ENCODE data around the gene DPYSL3. TPM values are rescaled to one million over a fixed set of nuclear protein-coding genes. Genes with fewer than 3 reads are reported as not detected.

Gene DPYSL3
- total and polyA plus RNA-seq, 2 donors (not counting 3 experiments of a cell fraction or from before 2014, with no cell fraction given) = 80.3 to 146 TPM

- intact Hi-C loops (cut with micrococcal nuclease) (no loop called here), dilution Hi-C loops (cut with MboI; ENCODE audit: extremely low pct_ligation_motif_present, low sequenced_read_pairs) (no loop called here)
- DNase-seq (ENCODE audit: low read depth, low spot score) (no peak), FAIRE-seq (no peak)
- CTCF ChIA-PET = interaction anchor here (1.1 to 1.6 kb wide), 3 partner anchors 8 to 63 kb away, joined by 3 to 4 read pairs (median 4); no protein-coding TSS in a partner anchor
- no peak overlapping the region for H3K4me3 ChIP-seq (replicated peaks in 1 of 3; ENCODE audit: insufficient read depth in 1 of 3, low read depth in 1 of 3, low read length in 3 of 3)
- H3K27ac ChIP-seq (ENCODE audit: insufficient read depth, low read depth, low read length) = no peak overlapping the region
- H3K9me1 ChIP-seq (replicated peaks; ENCODE audit: control insufficient read depth, extremely low read depth, insufficient read depth, low read length) = no peaks in the 10 kb centered on the region
- no peak overlapping the region for H3K9ac ChIP-seq (replicated peaks; ENCODE audit: extremely low read depth, insufficient read depth, low read length)
- H4K20me1 ChIP-seq (replicated peaks; ENCODE audit: control insufficient read depth, extremely low read depth, insufficient read depth, low read length) = no peaks in the 10 kb centered on the region
- H3K9me3 ChIP-seq (replicated peaks; ENCODE audit: control insufficient read depth, insufficient read depth, low read length) = no peaks in the 10 kb centered on the region
- no peaks in the 10 kb centered on the region for H3K27me3 ChIP-seq (ENCODE audit: control insufficient read depth in 2 of 2, insufficient read depth in 2 of 2, low read length in 2 of 2)
- H3K36me3 ChIP-seq (ENCODE audit: control insufficient read depth in 2 of 2, extremely low read depth in 1 of 2, insufficient read depth in 2 of 2, low read length in 2 of 2) = no peaks in the 10 kb centered on the region
- H2AFZ ChIP-seq (ENCODE audit: low read depth, low read length) = no peak overlapping the region
- H3K4me2 ChIP-seq (ENCODE audit: insufficient read depth, low read length) = no peak overlapping the region
- H3K4me1 ChIP-seq (ENCODE audit: control insufficient read depth, extremely low read depth, insufficient read depth, low read length) = no peaks in the 10 kb centered on the region
- POLR2A ChIA-PET = no interaction called here
- no peak for TF ChIP-seq MYC (IDR thresholded peaks at IDR 0.05; ENCODE audit: low read depth, low read length)
- TF ChIP-seq POLR2AphosphoS5 (IDR thresholded peaks at IDR 0.05; ENCODE audit: insufficient read depth, low read depth, low read length) = no peak
- TF ChIP-seq CTCF (IDR thresholded peaks at IDR 0.05; ENCODE audit: extremely low read depth in 1 of 2, insufficient read depth in 1 of 2, low read depth in 1 of 2, low read length in 2 of 2) = no peak
- no peak for TF ChIP-seq GATA2 (IDR thresholded peaks at IDR 0.05; ENCODE audit: insufficient read depth, insufficient read length, low read depth, low read length)
- no peak for TF ChIP-seq POLR2A (IDR thresholded peaks at IDR 0.05; ENCODE audit: low read depth, low read length)
- no peak for TF ChIP-seq JUN (IDR thresholded peaks at IDR 0.05; ENCODE audit: borderline replicate concordance, insufficient read depth, insufficient read length, low read depth)
- no peak for TF ChIP-seq EZH2 (IDR thresholded peaks at IDR 0.05; ENCODE audit: borderline replicate concordance, low read depth, low read length, severe bottlenecking)
- no peak for TF ChIP-seq FOS (IDR thresholded peaks at IDR 0.05; ENCODE audit: borderline replicate concordance, insufficient read depth, low read length)
- TF ChIP-seq MAX (IDR thresholded peaks at IDR 0.05; ENCODE audit: insufficient read depth, insufficient read length) = no peak
- BruUV-seq (replicated peaks) = no TSS peak
- H3K79me2 ChIP-seq (ENCODE audit: control insufficient read depth, insufficient read depth, low read length) = peaks cover 29% of the 10 kb centered on the region
Observed at GRCh38 chr5:147441191-147441695, 68.6 kb downstream of the DPYSL3 start.
